Dedifferentiated amniotic fluid mesenchymal stem cell (primary cell): ENCODE measurements around the gene KCNJ6.
A peak's percentile ranks its signal among the peaks of the same experiment; 100 is the strongest.
"Not testable (repeated sequence)": the region's sequence is repeated elsewhere in the genome, so short reads cannot be mapped to it uniquely, and the experiment has no call there.

Source experiments
- DNase-seq: peaks from one replicate; pipeline ENCODE4 v3.0.0-alpha.2; 2016; ENCODE audit errors: extremely low spot score

The KCNJ6 gene

GRCh38 chr21:37675202-37675801, 241.0 kb downstream of the KCNJ6 start:
- no peak for DNase-seq

GRCh38 chr21:37673801-37674575, 242.3 kb downstream of the KCNJ6 start:
- no peak for DNase-seq

- no peak for DNase-seq
These were observed 244.9 kb downstream of the KCNJ6 start for GRCh38 chr21:37671381-37671780.

- DNase-seq = peak; percentile 68
These were observed 245.4 kb downstream of the KCNJ6 start for GRCh38 chr21:37670883-37671282.

GRCh38 chr21:37669249-37669648, 247.0 kb downstream of the KCNJ6 start:
- no peak for DNase-seq

GRCh38 chr21:37668462-37669239, 247.6 kb downstream of the KCNJ6 start:
- no peak for DNase-seq

GRCh38 chr21:37667380-37667779, 248.9 kb downstream of the KCNJ6 start:
- no peak for DNase-seq

- DNase-seq = no peak
These were observed 250.8 kb downstream of the KCNJ6 start for GRCh38 chr21:37665230-37666024.

GRCh38 chr21:37662227-37662626, 254.0 kb downstream of the KCNJ6 start:
- not testable (repeated sequence) for DNase-seq

GRCh38 chr21:37660709-37661108, 255.5 kb downstream of the KCNJ6 start:
- DNase-seq = no peak

GRCh38 chr21:37659874-37660273, 256.4 kb downstream of the KCNJ6 start:
- no peak for DNase-seq

GRCh38 chr21:37658817-37659458, 257.3 kb downstream of the KCNJ6 start:
- peak; percentile 45 for DNase-seq

GRCh38 chr21:37658121-37658816, 258.0 kb downstream of the KCNJ6 start:
- DNase-seq = no peak

GRCh38 chr21:37656899-37657298, 259.4 kb downstream of the KCNJ6 start:
- DNase-seq = no peak

- DNase-seq = no peak
These were observed 260.5 kb downstream of the KCNJ6 start for GRCh38 chr21:37655611-37656300.

GRCh38 chr21:37654596-37654995, 261.7 kb downstream of the KCNJ6 start:
- DNase-seq = no peak

GRCh38 chr21:37653201-37653600, 263.1 kb downstream of the KCNJ6 start:
- no peak for DNase-seq

- DNase-seq = no peak
These were observed 268.5 kb downstream of the KCNJ6 start for GRCh38 chr21:37647781-37648180.

- not testable (repeated sequence) for DNase-seq
These were observed 269.5 kb downstream of the KCNJ6 start for GRCh38 chr21:37646761-37647160.

GRCh38 chr21:37645848-37646247, 270.4 kb downstream of the KCNJ6 start:
- DNase-seq = no peak
